Fibroblast of skin of right quadriceps (primary cell): ENCODE data around the gene UBE3B.

ENCODE experiments used
- DNase-seq: peaks from one replicate; pipeline ENCODE4 v3.0.0-alpha.2; 2013

The UBE3B gene

GRCh38 chr12:109557805-109558204, 80.4 kb downstream of the UBE3B start:
- DNase-seq = no peak

DNA sequence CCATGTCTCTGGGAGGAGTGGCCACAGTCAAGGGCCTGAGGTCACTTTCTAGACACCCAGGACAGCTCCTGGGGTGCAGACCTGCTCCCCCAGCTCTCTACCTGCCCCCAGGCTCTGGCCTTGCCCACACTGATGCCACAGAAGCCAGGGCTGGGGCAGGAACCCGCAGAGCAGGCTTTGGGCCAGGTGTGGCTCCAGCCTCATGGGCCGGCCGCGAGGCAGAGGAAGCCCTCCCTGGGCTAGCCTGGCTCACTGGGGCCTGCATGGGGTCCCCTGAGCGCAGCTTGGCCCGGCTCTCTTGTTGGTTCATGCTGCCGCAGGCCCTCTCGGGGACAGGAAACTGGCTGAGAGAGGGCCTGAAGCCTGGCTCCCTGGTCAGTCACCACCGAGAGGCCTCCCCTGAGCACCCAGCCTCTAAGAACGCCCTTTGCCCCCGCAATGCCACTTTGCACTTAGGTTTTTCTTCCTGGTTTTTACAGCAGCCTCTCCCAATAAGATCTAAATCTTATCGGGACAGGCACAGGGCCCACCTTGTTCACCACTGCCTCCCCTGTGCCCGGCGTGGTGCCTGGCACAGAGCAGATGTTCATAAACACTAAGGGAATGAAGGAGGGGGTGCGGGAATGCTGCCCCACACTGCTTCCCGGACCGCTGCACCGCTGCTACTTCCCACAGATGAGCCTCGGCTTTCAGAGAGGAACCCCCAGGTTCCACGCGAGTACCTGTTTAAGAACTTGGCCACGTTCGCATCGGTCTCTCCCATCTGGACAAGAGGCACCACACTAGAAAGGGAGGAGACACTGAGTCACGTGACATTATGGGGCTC, 81.2 kb downstream of the UBE3B start:
- DNase-seq = no peak

DNA sequence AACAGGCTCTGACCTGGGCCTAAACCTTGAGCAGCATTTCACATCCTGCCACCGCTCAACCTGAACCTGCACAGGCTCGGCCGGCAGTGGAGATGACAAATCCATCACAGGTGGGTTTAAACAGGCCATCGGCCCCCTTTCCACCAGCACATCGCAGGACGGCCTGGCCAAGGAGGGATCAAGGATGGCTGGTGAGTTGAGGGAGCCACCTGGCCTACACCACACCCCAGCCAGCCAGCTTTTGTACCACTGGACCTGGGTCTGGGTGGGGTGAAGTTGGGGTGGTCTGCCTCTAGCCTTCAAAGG, 81.7 kb downstream of the UBE3B start:
- no peak for DNase-seq

DNA sequence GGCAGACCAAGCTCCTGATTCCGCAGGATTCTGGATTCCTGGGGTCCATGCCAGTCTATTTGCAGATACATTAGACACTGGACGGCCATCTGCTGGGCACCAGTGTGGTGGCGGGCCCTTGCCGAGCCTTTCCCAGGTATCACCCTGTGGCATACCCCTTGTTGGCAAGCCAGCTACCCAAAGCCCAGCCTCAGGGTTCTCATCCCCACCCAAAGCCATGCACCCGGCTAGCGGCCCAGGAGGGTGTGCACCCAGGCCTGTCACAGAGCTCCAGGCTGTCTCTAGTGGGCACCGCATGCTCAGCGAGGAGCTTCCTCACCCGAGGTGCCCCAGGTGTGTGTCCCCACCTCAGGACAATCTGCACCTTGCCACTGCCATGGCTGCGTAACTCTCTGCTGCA, 82.2 kb downstream of the UBE3B start:
- DNase-seq = no peak

DNA sequence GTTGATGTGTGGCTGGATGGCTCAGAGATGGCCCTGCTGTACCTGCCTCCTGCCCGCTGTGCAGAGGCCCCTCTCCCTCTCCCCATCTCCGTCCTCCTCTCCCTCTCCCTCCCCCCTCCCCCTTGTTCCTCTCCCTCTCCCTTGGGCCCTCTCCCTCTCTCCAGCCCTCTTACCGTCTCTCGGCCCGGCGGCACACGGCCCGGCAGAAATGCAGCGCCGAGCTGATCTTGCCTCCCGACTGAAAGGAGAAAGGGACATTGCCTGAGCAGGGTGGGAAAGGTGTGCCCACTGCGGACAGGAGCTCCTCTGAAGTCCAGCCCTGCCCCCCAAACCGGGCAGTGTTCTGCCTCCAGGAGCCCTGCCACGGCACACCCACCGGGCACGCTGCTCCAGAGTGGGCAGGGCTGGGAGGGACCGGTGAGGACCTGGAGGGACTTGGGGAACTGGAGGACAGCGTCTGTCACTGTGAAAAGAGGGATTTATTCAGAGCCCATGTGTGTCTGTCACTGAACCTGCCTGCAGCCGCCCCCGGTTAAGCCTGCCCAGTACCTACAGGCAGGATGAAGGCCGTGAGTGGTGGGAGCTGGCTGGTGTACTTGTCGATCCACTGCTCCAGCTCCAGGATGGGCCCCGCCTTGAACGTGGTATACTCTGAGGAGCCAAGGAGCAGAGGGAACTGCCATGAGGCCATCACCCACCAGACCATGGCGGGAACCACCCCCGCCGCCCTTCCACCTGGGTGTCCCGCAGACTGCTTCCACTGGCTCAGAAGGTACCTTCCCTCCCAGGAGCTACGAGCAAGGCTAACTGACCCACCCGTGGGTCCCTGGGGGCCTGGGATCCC, 83.7 kb downstream of the UBE3B start:
- DNase-seq = no peak

DNA sequence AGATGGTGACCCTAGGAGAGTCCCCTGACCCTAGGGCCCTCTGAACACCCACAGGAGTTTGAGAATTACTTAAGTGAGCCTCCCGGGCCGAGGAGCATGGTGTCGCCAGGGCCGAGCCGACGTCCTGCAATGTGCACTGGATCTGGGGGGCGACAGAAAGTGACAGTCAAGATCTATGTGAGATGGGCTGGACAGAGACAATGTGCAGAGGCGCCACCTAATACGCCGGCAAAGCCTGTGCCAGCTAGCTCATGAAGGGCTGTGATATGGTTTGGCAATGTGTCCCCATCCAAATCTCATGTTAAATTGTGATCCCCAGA, 84.2 kb downstream of the UBE3B start:
- no peak for DNase-seq

- DNase-seq = no peak
Observed at GRCh38 chr12:109562871-109563270, 85.4 kb downstream of the UBE3B start.

GRCh38 chr12:109563291-109564284, 86.2 kb downstream of the UBE3B start:
- no peak for DNase-seq

DNA sequence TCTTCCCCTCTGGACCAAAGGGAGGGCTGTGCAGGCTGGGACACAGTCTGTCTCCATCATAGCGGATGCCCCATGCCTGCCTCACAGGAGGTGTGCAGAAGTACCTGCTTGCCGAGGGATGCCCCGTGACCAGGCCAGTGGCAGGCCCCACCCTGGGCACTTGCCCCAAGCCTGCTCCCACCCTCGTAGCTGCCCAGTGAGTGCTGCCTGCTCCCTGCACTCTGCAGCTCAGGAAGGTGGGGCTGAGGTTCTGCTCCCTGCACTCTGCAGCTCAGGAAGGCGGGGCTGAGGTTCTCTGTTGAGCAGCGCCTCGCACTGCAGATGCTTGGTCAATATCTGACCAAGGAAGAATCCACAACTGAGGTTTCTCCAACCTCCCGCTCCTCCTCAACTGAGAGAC, 89.0 kb downstream of the UBE3B start:
- no peak for DNase-seq

GRCh38 chr12:109567296-109567695, 89.9 kb downstream of the UBE3B start:
- DNase-seq = no peak

DNA sequence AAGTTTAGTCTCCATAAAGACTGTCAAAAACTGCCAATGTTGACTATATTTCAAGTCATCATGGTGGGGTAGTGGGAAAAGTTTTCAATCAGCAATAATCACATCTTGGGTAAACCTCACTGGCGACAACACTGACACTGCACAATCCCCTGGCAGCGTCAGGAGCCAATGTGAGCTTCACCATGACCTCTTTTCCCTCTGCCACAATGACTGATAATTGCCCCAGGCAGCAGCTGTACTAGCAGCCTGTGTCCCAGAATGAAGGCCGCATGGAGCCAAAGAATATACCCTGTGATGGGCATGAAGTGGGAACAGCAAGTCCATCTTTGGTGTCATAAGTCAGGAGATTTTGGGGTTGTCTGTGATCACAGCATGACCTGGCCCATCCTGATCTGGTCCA, 90.5 kb downstream of the UBE3B start:
- DNase-seq = no peak

DNA sequence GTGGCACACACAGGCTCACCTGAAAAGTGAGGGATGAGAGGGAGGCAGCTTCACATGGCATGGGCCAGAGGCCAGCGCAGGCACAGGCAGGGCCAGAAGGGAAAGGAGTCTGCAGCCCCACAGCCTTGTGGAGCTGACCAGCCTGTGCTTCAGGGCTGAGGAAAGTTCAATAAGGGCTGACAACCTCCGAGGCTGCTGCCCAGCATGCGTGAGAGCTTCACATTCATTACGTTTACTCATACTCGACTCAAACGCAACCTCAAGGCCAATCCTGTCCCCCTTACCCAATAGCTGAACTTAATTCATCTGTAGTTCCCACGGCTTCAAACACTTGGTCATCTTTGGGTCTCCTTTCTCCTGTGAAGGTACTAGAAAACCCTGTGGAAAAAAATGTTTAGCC, 91.1 kb downstream of the UBE3B start:
- DNase-seq = no peak

GRCh38 chr12:109571773-109572505, 94.5 kb downstream of the UBE3B start:
- no peak for DNase-seq

GRCh38 chr12:109572506-109572845, 95.0 kb downstream of the UBE3B start:
- no peak for DNase-seq

- DNase-seq = peak; percentile 99
Observed at GRCh38 chr12:109573029-109573913, 95.8 kb downstream of the UBE3B start, which contains the start of the genes MMAB and MVK. MMAB (minus strand) TSS chr12:109573504; CDS start chr12:109573480, 24 bp downstream. MVK (plus strand) TSS chr12:109573794; CDS start chr12:109574823, 1,029 bp downstream.

- DNase-seq = no peak
Observed at GRCh38 chr12:109573914-109574244, 96.4 kb downstream of the UBE3B start.

- DNase-seq = no peak
Observed at GRCh38 chr12:109575683-109576082, 98.2 kb downstream of the UBE3B start.

GRCh38 chr12:109577311-109577710, 99.9 kb downstream of the UBE3B start:
- DNase-seq = no peak

DNA sequence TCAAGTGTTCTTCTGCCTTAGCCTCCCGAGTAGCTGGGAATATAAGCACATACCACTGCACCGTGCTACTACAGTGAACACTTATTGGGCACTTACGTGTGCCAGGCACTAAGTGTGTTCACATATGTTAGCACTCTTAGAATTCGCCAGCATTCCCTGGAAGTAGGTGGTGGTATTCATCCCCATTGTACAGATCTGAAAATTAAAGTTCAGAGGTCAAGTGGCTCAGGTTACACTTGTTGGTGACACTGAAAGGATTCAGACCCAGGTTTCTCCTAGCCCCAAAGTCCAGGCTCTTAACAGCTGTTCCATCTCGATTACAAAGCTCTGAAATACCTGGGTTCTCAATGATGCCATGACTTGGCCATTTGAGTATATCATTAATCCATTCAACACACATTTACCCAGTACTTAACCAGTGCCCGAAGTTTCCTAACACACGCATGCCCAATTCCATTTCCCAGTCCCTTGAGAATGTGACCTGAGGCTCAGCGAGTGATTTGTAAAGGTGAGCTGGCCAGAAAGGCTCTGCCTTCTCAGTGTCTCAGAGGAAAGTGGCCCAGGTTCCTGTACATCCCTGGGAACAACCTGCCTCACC, 101.0 kb downstream of the UBE3B start:
- no peak for DNase-seq

DNA sequence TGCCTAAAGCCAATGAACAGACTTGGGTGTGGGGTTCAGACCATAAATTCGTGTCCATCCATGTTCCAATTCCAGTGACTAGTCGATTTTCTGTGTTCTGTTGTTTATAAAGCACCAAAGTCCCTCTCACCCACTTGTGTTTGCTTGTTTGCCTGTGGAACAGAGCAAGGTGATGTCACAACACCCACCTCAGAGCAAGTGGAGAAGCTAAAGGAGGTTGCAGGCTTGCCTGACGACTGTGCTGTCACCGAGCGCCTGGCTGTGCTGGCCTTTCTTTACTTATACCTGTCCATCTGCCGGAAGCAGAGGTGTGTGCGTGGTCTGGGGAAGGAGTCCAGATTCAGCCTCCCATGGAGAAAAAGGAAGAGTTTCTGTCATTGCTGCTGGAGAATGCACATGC, 102.2 kb downstream of the UBE3B start:
- DNase-seq = no peak

GRCh38 chr12:109580272-109580671, 102.8 kb downstream of the UBE3B start:
- no peak for DNase-seq
